ENCODE data around the gene SH3PXD2A. TPM values are rescaled to one million over a fixed set of nuclear protein-coding genes. Genes with fewer than 3 reads are reported as not detected.

SH3PXD2A gene
- total and polyA plus RNA-seq, 9 of the 15 experiments (the other 6 are each of a cell fraction or from before 2014, with no cell fraction given) = 0.41 to 9.3 (median 2.5) TPM

DNA sequence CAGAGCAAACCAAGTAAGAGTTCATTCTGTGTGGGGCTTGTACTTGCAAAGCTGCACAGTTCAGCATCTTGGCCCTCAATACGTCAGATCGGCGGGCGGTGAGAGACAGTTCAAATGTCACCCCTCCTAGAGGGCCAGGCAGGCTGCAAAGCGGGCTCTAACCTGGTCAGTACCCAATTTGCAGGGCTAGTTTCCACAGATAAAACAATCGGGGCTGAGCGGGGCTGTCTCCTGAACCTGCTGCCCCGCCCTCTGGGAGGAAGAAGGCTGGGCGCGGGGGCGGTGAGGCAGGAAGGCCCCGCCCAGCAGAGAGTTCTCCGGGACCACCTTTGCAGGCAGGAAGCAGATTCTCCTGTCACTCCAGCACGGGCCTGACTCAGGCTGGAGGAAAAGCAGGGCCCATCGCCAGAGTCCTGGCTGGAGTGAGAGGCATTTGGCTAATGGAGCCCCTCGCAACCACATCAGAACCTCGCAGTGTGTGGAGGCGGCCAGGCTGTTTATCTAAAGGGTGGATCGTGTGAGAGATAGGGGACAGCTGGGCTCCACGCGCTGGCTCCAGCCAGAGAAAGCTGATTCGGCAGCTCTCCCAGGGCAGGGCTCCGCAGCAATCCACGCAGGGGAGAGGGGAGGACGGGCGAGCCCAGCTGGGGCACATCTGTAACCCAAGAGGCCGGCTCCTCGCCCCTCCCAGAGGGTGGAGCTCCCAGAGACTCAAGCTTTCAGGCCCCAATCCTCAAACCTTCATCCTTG is 83.1 kb downstream of the SH3PXD2A start (continued):
- no peak for TF ChIP-seq MTF1 (CRISPR knock-in tag; IDR thresholded peaks at IDR 0.05; ENCODE audit: borderline replicate concordance)
- TF ChIP-seq MEF2A (IDR thresholded peaks at IDR 0.05; ENCODE audit: control insufficient read depth, low read depth, low read length) = no peak
- TF ChIP-seq SMARCC2 (IDR thresholded peaks at IDR 0.05; ENCODE audit: low read depth) = no peak
- no peak for TF ChIP-seq U2AF2 (optimal IDR thresholded peaks at IDR 0.05; ENCODE audit: low read depth, low read length)
- TF ChIP-seq, protein P1, sequence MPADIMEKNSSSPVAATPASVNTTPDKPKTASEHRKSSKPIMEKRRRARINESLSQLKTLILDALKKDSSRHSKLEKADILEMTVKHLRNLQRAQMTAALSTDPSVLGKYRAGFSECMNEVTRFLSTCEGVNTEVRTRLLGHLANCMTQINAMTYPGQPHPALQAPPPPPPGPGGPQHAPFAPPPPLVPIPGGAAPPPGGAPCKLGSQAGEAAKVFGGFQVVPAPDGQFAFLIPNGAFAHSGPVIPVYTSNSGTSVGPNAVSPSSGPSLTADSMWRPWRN (IDR thresholded peaks at IDR 0.05; ENCODE audit: low read depth) = peak; percentile 79; the same call in 1 of the 2 replicates
- TF ChIP-seq, protein P2, sequence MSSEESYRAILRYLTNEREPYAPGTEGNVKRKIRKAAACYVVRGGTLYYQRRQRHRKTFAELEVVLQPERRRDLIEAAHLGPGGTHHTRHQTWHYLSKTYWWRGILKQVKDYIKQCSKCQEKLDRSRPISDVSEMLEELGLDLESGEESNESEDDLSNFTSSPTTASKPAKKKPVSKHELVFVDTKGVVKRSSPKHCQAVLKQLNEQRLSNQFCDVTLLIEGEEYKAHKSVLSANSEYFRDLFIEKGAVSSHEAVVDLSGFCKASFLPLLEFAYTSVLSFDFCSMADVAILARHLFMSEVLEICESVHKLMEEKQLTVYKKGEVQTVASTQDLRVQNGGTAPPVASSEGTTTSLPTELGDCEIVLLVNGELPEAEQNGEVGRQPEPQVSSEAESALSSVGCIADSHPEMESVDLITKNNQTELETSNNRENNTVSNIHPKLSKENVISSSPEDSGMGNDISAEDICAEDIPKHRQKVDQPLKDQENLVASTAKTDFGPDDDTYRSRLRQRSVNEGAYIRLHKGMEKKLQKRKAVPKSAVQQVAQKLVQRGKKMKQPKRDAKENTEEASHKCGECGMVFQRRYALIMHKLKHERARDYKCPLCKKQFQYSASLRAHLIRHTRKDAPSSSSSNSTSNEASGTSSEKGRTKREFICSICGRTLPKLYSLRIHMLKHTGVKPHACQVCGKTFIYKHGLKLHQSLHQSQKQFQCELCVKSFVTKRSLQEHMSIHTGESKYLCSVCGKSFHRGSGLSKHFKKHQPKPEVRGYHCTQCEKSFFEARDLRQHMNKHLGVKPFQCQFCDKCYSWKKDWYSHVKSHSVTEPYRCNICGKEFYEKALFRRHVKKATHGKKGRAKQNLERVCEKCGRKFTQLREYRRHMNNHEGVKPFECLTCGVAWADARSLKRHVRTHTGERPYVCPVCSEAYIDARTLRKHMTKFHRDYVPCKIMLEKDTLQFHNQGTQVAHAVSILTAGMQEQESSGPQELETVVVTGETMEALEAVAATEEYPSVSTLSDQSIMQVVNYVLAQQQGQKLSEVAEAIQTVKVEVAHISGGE (CRISPR knock-in tag; IDR thresholded peaks at IDR 0.05) = no peak
- peak; percentile 36 for TF ChIP-seq ZNF316 (IDR thresholded peaks at IDR 0.05)
- no peak for TF ChIP-seq GABPB2 (CRISPR knock-in tag; conservative IDR thresholded peaks at IDR 0.05)
- TF ChIP-seq, protein P3, sequence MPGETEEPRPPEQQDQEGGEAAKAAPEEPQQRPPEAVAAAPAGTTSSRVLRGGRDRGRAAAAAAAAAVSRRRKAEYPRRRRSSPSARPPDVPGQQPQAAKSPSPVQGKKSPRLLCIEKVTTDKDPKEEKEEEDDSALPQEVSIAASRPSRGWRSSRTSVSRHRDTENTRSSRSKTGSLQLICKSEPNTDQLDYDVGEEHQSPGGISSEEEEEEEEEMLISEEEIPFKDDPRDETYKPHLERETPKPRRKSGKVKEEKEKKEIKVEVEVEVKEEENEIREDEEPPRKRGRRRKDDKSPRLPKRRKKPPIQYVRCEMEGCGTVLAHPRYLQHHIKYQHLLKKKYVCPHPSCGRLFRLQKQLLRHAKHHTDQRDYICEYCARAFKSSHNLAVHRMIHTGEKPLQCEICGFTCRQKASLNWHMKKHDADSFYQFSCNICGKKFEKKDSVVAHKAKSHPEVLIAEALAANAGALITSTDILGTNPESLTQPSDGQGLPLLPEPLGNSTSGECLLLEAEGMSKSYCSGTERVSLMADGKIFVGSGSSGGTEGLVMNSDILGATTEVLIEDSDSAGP (CRISPR knock-in tag; IDR thresholded peaks at IDR 0.05) = no peak
- no peak for TF ChIP-seq DDX20 (tag; IDR thresholded peaks at IDR 0.05; ENCODE audit: low read depth)
- TF ChIP-seq SRSF9 (IDR thresholded peaks at IDR 0.05; ENCODE audit: borderline replicate concordance, low read depth, low read length) = no peak
- no peak for TF ChIP-seq FIP1L1 (IDR thresholded peaks at IDR 0.05; ENCODE audit: low read depth, low read length, poor library complexity, severe bottlenecking)
- peak; percentile 94 for TF ChIP-seq EGR1 (conservative IDR thresholded peaks at IDR 0.05)
- no peak for TF ChIP-seq COPS2 (conservative IDR thresholded peaks at IDR 0.05)
- TF ChIP-seq RCOR1 (IDR thresholded peaks at IDR 0.05; ENCODE audit: borderline replicate concordance in 1 of 2, low read depth in 2 of 2, low read length in 2 of 2) = no peak; a peak in 1 of 4 replicates
- no peak for TF ChIP-seq ZNF707 (CRISPR knock-in tag; conservative IDR thresholded peaks at IDR 0.05)
- TF ChIP-seq BDP1 (IDR thresholded peaks at IDR 0.05; ENCODE audit: insufficient read depth, insufficient read length) = no peak
- TF ChIP-seq HDAC8 (tag; IDR thresholded peaks at IDR 0.05) = no peak
- TF ChIP-seq SIN3B (IDR thresholded peaks at IDR 0.05; ENCODE audit: low read depth) = no peak
- TF ChIP-seq ZSCAN29 (IDR thresholded peaks at IDR 0.05) = no peak
- TF ChIP-seq YBX1 (IDR thresholded peaks at IDR 0.05) = no peak
- TF ChIP-seq, protein P4, sequence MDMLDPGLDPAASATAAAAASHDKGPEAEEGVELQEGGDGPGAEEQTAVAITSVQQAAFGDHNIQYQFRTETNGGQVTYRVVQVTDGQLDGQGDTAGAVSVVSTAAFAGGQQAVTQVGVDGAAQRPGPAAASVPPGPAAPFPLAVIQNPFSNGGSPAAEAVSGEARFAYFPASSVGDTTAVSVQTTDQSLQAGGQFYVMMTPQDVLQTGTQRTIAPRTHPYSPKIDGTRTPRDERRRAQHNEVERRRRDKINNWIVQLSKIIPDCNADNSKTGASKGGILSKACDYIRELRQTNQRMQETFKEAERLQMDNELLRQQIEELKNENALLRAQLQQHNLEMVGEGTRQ (CRISPR knock-in tag; IDR thresholded peaks at IDR 0.05) = no peak

Data from K562 (cell line).